HFFc6 (cell line): Measurements from ENCODE around the gene KCNB1. TPM values are rescaled to one million over a fixed set of nuclear protein-coding genes. Genes with fewer than 3 reads are reported as not detected.

Experiments
- DNase-seq: peaks from one replicate; pipeline ENCODE4 v3.0.0-alpha.2; 2018
- H3K27ac Mint-ChIP-seq: 2 replicates; pipeline ENCODE4 v1.8.0; 2020; ENCODE audit warnings: mild to moderate bottlenecking, mixed read lengths
- H3K27me3 Mint-ChIP-seq: 2 replicates; pipeline ENCODE4 v1.8.0; 2021; ENCODE audit warnings: mild to moderate bottlenecking, moderate library complexity, mixed read lengths; ENCODE audit not compliant: insufficient read depth
- H3K36me3 Mint-ChIP-seq: 2 replicates; pipeline ENCODE4 v1.8.0; 2021; ENCODE audit warnings: low read depth, mixed read lengths
- H3K4me1 Mint-ChIP-seq: 2 replicates; pipeline ENCODE4 v1.8.0; 2020; ENCODE audit warnings: low read depth, mixed read lengths
- H3K4me3 Mint-ChIP-seq: 2 replicates; pipeline ENCODE4 v1.8.0; 2020; ENCODE audit warnings: mild to moderate bottlenecking, moderate library complexity, mixed read lengths
- H3K9me3 Mint-ChIP-seq: 2 replicates; pipeline ENCODE4 v1.8.0; 2020; ENCODE audit warnings: mild to moderate bottlenecking, mixed read lengths
- total RNA-seq, 6 experiments: library from RNA; stranded (reverse); fragmentation: NEBNext Ultra II Directional; extraction: Animal tissue kit (Norgen Biotek cat#: 25700); gene quantifications; 2 replicates in 1 of 6; 3 replicates in 5 of 6; pipeline ENCODE4 v1.2.3, GENCODE V29; 2021
- TF ChIP-seq, protein P1 (sequence below): fragments of 200-600 bp; sonication (generic); IDR thresholded peaks from 2 replicates; pipeline ENCODE4 v1.5.0; 2021; ENCODE audit warnings: antibody characterized with exemption, mild to moderate bottlenecking

The KCNB1 gene
- total RNA-seq, 6 experiments from 2014 or later: 0.05 to 1.2 (median 0.20) TPM

DNA sequence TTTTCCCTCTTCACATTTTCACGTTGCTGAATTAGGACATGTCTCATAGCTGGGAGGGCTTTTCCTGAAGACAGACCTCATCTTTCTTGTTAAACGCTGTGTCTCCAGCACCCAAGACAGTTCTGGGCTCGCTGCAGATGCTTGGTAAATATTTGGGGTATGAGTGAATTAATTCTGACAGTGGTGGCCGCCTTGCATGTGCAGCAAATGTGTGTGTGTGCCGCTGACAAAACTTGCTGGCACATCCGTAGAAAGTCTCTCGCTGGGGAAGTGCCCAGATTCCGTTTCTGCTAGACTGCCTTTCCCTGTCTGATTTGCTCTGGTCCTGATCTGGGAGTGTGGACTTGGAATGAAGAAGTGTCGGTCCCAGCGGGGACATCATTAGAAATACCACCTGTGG, 156.4 kb downstream of the KCNB1 start:
- Mint-ChIP-seq H3K36me3 (no peaks in the 10 kb centered on the region), H3K27ac (no peak overlapping the region), H3K27me3 (peaks cover 34% of the 10 kb centered on the region), H3K4me3 (peak overlapping the region; percentile 11; the same call in 1 of the 2 replicates), H3K9me3 (no peaks in the 10 kb centered on the region), H3K4me1 (peaks cover 27% of the 10 kb centered on the region)
- TF ChIP-seq, protein P1, sequence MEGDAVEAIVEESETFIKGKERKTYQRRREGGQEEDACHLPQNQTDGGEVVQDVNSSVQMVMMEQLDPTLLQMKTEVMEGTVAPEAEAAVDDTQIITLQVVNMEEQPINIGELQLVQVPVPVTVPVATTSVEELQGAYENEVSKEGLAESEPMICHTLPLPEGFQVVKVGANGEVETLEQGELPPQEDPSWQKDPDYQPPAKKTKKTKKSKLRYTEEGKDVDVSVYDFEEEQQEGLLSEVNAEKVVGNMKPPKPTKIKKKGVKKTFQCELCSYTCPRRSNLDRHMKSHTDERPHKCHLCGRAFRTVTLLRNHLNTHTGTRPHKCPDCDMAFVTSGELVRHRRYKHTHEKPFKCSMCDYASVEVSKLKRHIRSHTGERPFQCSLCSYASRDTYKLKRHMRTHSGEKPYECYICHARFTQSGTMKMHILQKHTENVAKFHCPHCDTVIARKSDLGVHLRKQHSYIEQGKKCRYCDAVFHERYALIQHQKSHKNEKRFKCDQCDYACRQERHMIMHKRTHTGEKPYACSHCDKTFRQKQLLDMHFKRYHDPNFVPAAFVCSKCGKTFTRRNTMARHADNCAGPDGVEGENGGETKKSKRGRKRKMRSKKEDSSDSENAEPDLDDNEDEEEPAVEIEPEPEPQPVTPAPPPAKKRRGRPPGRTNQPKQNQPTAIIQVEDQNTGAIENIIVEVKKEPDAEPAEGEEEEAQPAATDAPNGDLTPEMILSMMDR: no peak
- DNase-seq: peak; percentile 53

DNA sequence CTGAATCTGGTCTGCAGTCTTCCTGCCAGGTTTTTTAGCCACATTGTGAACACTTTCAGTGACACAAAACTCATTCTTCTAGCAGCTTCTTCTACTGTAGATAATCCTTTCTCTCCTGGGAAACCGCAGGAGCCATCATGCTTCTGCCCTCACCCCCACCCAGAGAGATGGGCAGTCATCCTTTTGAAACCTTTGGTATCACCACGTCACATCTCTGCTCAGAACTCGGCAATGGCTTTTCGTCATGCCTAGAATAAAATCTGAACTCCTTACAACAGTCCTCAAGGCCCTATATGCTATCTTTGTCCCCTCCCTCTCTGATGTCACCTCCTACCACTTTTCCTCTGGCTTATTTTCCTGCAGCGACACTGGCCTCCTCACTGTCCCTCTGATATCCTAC, 158.2 kb downstream of the KCNB1 start:
- H3K36me3 Mint-ChIP-seq: no peaks in the 10 kb centered on the region
- TF ChIP-seq, protein P1: no peak
- peak overlapping the region; percentile 63 for H3K27ac Mint-ChIP-seq
- DNase-seq: no peak
- H3K9me3 Mint-ChIP-seq: no peaks in the 10 kb centered on the region
- no peak overlapping the region for H3K4me3 Mint-ChIP-seq
- H3K4me1 Mint-ChIP-seq: peaks cover 27% of the 10 kb centered on the region
- H3K27me3 Mint-ChIP-seq: peaks cover 38% of the 10 kb centered on the region

DNA sequence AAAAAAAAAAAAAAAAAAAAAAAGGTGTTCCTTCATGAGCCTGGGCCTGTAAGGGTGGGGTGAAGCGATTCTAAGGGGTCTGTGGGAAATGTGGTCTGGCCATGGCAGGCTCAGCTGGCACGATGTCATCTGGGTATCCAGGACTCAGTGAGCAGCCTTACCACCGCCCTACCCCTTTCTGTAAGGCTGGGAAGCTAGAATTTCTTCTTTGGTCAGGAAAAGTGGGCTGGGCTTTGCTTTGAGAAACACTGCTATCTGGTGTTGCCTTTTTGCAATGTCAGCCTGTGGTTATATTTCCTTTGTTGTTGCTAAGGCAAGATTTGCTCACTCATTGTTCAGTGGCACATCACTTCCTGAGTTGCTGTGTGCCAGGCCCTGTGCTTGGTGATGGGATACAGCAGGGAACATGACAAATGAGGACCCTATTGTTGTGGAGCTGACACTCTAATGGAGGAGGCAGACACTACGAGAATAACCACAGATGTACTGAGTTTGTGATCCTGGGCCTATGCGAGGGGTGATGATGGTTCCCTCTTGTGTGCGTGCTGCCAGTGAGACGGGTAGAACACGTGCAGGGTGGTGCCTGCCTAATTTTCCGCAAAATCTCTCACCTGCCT, 158.7 kb downstream of the KCNB1 start:
- TF ChIP-seq, protein P1: peak; percentile 63
- Mint-ChIP-seq H3K4me1 (peaks cover 32% of the 10 kb centered on the region), H3K27ac (peak overlapping the region; percentile 65)

DNA sequence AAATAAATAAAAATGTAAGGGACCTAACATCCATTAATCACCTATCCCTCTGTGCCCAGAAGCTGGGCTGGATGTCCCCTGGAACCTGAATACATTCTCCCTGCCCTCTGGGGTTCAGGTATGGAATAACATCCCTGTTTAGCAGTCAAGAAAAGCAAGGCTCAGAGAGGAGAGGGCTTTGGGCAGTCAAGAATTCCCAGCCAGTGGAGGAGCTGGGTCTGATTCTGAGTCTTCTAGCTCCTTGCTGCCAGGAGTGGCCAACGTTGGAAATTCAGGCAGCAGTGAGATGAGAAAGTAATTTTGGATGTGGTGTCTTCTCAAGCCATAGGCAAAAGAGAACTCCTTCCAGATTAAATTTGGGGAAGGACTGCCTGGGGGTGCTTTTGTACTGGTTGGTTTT, 162.0 kb downstream of the KCNB1 start:
- TF ChIP-seq, protein P1: peak; percentile 67
- no peaks in the 10 kb centered on the region for H3K36me3 Mint-ChIP-seq
- H3K4me1 Mint-ChIP-seq: peaks cover 24% of the 10 kb centered on the region
- peaks cover 58% of the 10 kb centered on the region for H3K27me3 Mint-ChIP-seq
- peak; percentile 42 for DNase-seq
- H3K4me3 Mint-ChIP-seq: no peak overlapping the region
- H3K27ac Mint-ChIP-seq: no peak overlapping the region
- H3K9me3 Mint-ChIP-seq: no peaks in the 10 kb centered on the region

More for the DNA sequence above, 158.7 kb downstream of the KCNB1 start:
- H3K27me3 Mint-ChIP-seq: peaks cover 43% of the 10 kb centered on the region
- no peaks in the 10 kb centered on the region for H3K36me3 Mint-ChIP-seq
- DNase-seq: peak; percentile 63
- no peak overlapping the region for H3K4me3 Mint-ChIP-seq
- no peaks in the 10 kb centered on the region for H3K9me3 Mint-ChIP-seq

DNA sequence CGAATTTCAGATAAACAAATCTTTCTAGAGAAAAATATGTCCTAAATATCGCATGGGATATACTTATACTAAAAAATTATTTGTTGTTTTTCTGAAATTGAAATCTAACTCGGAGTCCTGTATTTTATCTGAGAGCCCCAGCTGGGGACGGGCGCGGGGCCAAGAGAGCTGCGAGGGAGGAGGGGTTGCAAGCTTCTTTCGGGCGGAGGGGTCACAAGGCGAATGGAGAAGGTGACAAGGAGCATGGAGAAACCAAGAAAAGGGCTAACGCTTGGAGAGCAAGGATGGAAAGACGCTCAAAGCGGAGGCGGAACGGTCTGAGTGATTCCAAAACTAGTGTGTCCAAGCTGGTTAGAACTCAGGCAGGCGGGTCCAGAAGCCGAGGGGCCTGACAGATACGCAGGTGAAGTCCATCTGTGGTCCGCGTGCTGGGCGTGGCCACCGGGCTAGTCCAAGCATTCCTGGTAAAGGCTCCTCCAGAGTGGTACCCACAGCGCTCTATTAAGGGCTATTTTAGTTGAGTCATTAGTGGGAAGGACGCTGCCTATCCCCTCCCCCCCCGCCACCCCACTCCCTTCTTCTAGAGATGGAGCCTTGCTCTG, 163.2 kb downstream of the KCNB1 start:
- Mint-ChIP-seq H3K27ac (no peak overlapping the region), H3K4me1 (peaks cover 18% of the 10 kb centered on the region), H3K9me3 (no peaks in the 10 kb centered on the region), H3K27me3 (peaks cover 60% of the 10 kb centered on the region), H3K4me3 (no peak overlapping the region), H3K36me3 (no peaks in the 10 kb centered on the region)
- TF ChIP-seq, protein P1: no peak
- no peak for DNase-seq
